Measurements from ENCODE around the gene C1QL4.

DNA sequence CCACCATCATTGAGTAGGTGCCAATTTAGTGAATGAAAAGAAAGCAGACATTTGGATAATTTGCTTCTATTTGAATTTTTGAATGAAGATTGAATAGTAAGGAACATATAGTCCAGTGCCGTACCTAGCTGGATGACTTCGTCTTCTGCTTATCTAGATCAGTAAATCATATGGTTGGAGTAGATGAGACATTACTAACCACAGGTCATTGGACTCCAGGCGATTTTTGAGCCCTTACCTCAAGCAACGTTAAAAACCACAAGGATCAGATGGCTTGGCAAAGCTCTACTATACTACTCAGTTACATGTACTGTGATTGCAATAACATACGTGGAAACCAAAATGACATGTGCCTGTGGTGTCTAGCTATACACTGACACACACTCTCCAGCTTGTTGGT, 28.6 kb upstream of the C1QL4 start:
- TF ChIP-seq EGR1 (conservative IDR thresholded peaks at IDR 0.05) (no peak), RHOXF2B (CRISPR knock-in tag; conservative IDR thresholded peaks at IDR 0.05) (no peak)

Data from K562 (cell line).